Measurements from ENCODE around the gene CAVIN3. TPM values are rescaled to one million over a fixed set of nuclear protein-coding genes. Genes with fewer than 3 reads are reported as not detected.
A peak's percentile ranks its signal among the peaks of the same experiment; 100 is the strongest.

Gene CAVIN3
- total and polyA plus RNA-seq, 2 donors (not counting 3 experiments of a cell fraction or from before 2014, with no cell fraction given), result 153 to 241 TPM

GRCh38 chr11:6354651-6355485 lies 34.6 kb upstream of the CAVIN3 start:
- H3K27ac ChIP-seq (ENCODE audit: insufficient read depth, low read depth, low read length), result no peak overlapping the region
- CTCF ChIA-PET, result interaction anchor here (0.8 to 5.9 kb wide), 25 partner anchors 9 to 464 kb away, joined by 3 to 92 read pairs (median 5); partner anchors contain the start of genes CAVIN3 and CNGA4
- FAIRE-seq (peak; percentile 62), DNase-seq (ENCODE audit: low read depth, low spot score) (peak; percentile 38)
- TF ChIP-seq EZH2 (IDR thresholded peaks at IDR 0.05; ENCODE audit: borderline replicate concordance, low read depth, low read length, severe bottlenecking) (no peak), FOS (IDR thresholded peaks at IDR 0.05; ENCODE audit: borderline replicate concordance, insufficient read depth, low read length) (peak; percentile 78)
- peak overlapping the region; percentile 42 for H3K4me2 ChIP-seq (ENCODE audit: insufficient read depth, low read length)
- H3K79me2 ChIP-seq (ENCODE audit: control insufficient read depth, insufficient read depth, low read length), result no peaks in the 10 kb centered on the region
- dilution Hi-C loops (cut with MboI; ENCODE audit: extremely low pct_ligation_motif_present, low sequenced_read_pairs) (no loop called here), intact Hi-C loops (cut with micrococcal nuclease) (no loop called here)
- peaks cover 4 to 6% of the 10 kb centered on the region in 2 experiments for H3K27me3 ChIP-seq (ENCODE audit: control insufficient read depth in 2 of 2, insufficient read depth in 2 of 2, low read length in 2 of 2)
- no peaks in the 10 kb centered on the region for H3K9me3 ChIP-seq (replicated peaks; ENCODE audit: control insufficient read depth, insufficient read depth, low read length)
- peak overlapping the region; percentile 63 for H2AFZ ChIP-seq (ENCODE audit: low read depth, low read length)
- no peaks in the 10 kb centered on the region for H3K36me3 ChIP-seq (ENCODE audit: control insufficient read depth in 2 of 2, extremely low read depth in 1 of 2, insufficient read depth in 2 of 2, low read length in 2 of 2)
- no TSS peak for BruUV-seq (replicated peaks)
- no peaks in the 10 kb centered on the region for H3K9me1 ChIP-seq (replicated peaks; ENCODE audit: control insufficient read depth, extremely low read depth, insufficient read depth, low read length)
- H3K4me1 ChIP-seq (ENCODE audit: control insufficient read depth, extremely low read depth, insufficient read depth, low read length), result peaks cover 9% of the 10 kb centered on the region
- H4K20me1 ChIP-seq (replicated peaks; ENCODE audit: control insufficient read depth, extremely low read depth, insufficient read depth, low read length), result no peaks in the 10 kb centered on the region
- H3K9ac ChIP-seq (replicated peaks; ENCODE audit: extremely low read depth, insufficient read depth, low read length), result no peak overlapping the region
- no peak overlapping the region for H3K4me3 ChIP-seq (replicated peaks in 1 of 3; ENCODE audit: insufficient read depth in 1 of 3, low read depth in 1 of 3, low read length in 3 of 3)
- POLR2A ChIA-PET, result no interaction called here

GRCh38 chr11:6353367-6353987 lies 33.2 kb upstream of the CAVIN3 start:
- H2AFZ ChIP-seq (ENCODE audit: low read depth, low read length), result no peak overlapping the region
- peak; percentile 51 for DNase-seq (ENCODE audit: low read depth, low spot score)
- H3K9me3 ChIP-seq (replicated peaks; ENCODE audit: control insufficient read depth, insufficient read depth, low read length), result no peaks in the 10 kb centered on the region
- no peak overlapping the region for H3K27ac ChIP-seq (ENCODE audit: insufficient read depth, low read depth, low read length)
- peak; percentile 81 for FAIRE-seq
- dilution Hi-C loops (cut with MboI; ENCODE audit: extremely low pct_ligation_motif_present, low sequenced_read_pairs) (no loop called here), intact Hi-C loops (cut with micrococcal nuclease) (loop anchor here (1.0 to 2.0 kb wide), 5 partner anchors 34 to 545 kb away; partner anchors contain the start of gene OR52N2)
- no peak overlapping the region for H3K9ac ChIP-seq (replicated peaks; ENCODE audit: extremely low read depth, insufficient read depth, low read length)
- H3K79me2 ChIP-seq (ENCODE audit: control insufficient read depth, insufficient read depth, low read length), result no peaks in the 10 kb centered on the region
- H3K4me1 ChIP-seq (ENCODE audit: control insufficient read depth, extremely low read depth, insufficient read depth, low read length), result peaks cover 9% of the 10 kb centered on the region
- no TSS peak for BruUV-seq (replicated peaks)
- no peak overlapping the region for H3K4me3 ChIP-seq (replicated peaks in 1 of 3; ENCODE audit: insufficient read depth in 1 of 3, low read depth in 1 of 3, low read length in 3 of 3)
- no peaks in the 10 kb centered on the region for H3K9me1 ChIP-seq (replicated peaks; ENCODE audit: control insufficient read depth, extremely low read depth, insufficient read depth, low read length)
- H3K4me2 ChIP-seq (ENCODE audit: insufficient read depth, low read length), result no peak overlapping the region
- no peaks in the 10 kb centered on the region for H4K20me1 ChIP-seq (replicated peaks; ENCODE audit: control insufficient read depth, extremely low read depth, insufficient read depth, low read length)
- H3K36me3 ChIP-seq (ENCODE audit: control insufficient read depth in 2 of 2, extremely low read depth in 1 of 2, insufficient read depth in 2 of 2, low read length in 2 of 2), result no peaks in the 10 kb centered on the region
- peaks cover 4 to 8% of the 10 kb centered on the region in 2 experiments for H3K27me3 ChIP-seq (ENCODE audit: control insufficient read depth in 2 of 2, insufficient read depth in 2 of 2, low read length in 2 of 2)
- ChIA-PET POLR2A (no interaction called here), CTCF (interaction anchor here (0.6 to 5.9 kb wide), 35 partner anchors 9 to 544 kb away, joined by 3 to 92 read pairs (median 5); partner anchors contain the start of genes CAVIN3 and CNGA4)
- TF ChIP-seq CTCF (IDR thresholded peaks at IDR 0.05; ENCODE audit: extremely low read depth in 1 of 2, insufficient read depth in 1 of 2, low read depth in 1 of 2, low read length in 2 of 2) (peak; percentile 84 to 95), GATA2 (IDR thresholded peaks at IDR 0.05; ENCODE audit: insufficient read depth, insufficient read length, low read depth, low read length) (no peak)
